DOHH2 (cell line): Measurements from ENCODE around the gene DHRS2.

ENCODE experiments used
- CTCF ChIP-seq: fragments of 200-600 bp; sonication (generic); IDR thresholded peaks from one replicate; pipeline ENCODE4 v1.5.1; 2014; ENCODE audit warnings: antibody characterized with exemption, mild to moderate bottlenecking, low read depth, low read length; ENCODE audit not compliant: poor library complexity, severe bottlenecking
- EZH2phosphoT487 ChIP-seq: fragments of 200-600 bp; sonication (generic); IDR thresholded peaks from 2 replicates; pipeline ENCODE4 v1.6.1; 2017; ENCODE audit warnings: borderline replicate concordance, mild to moderate bottlenecking, antibody characterized with exemption, low read length, moderate library complexity, mixed read lengths

GRCh38 chr14:23692416-23692815, 56.3 kb downstream of the DHRS2 start:
- TF ChIP-seq CTCF (no peak), EZH2phosphoT487 (no peak)
